ENCODE results near the gene ABCB6.
"Not testable (repeated sequence)": the region's sequence is repeated elsewhere in the genome, so short reads cannot be mapped to it uniquely, and the experiment has no call there.

ABCB6 gene

GRCh38 chr2:219218732-219219701, at the start of gene ABCB6:
Gene ABCB6, minus strand, starts transcription at chr2:219218958. Its CDS starts 285 bp downstream, at chr2:219218673.
- DNase-seq, result peak; percentile 90

GRCh38 chr2:219268294-219268693, 49.5 kb upstream of the ABCB6 start:
- no peak for DNase-seq

GRCh38 chr2:219266886-219267285, 48.1 kb upstream of the ABCB6 start:
- no peak for DNase-seq

GRCh38 chr2:219266232-219266631, 47.5 kb upstream of the ABCB6 start:
- no peak for DNase-seq

- DNase-seq, result no peak
These were observed 42.5 kb upstream of the ABCB6 start for GRCh38 chr2:219261024-219261855.

- not testable (repeated sequence) for DNase-seq
These were observed 40.2 kb upstream of the ABCB6 start for GRCh38 chr2:219258942-219259341.

GRCh38 chr2:219254590-219255201, 35.9 kb upstream of the ABCB6 start:
- DNase-seq, result no peak

GRCh38 chr2:219253753-219254589, 35.2 kb upstream of the ABCB6 start, which contains the start of gene TUBA4A:
Gene TUBA4A, minus strand, starts transcription at chr2:219253918. Its CDS starts 60 bp downstream, at chr2:219253858.
- DNase-seq, result peak; percentile 9

GRCh38 chr2:219252900-219253752, 34.4 kb upstream of the ABCB6 start, which contains the start of gene TUBA4B:
Gene TUBA4B, plus strand, starts transcription at chr2:219253243. Its CDS starts 165 bp downstream, at chr2:219253408.
- DNase-seq, result no peak

- DNase-seq, result no peak
These were observed 33.8 kb upstream of the ABCB6 start for GRCh38 chr2:219252570-219252899.

GRCh38 chr2:219252084-219252483, 33.3 kb upstream of the ABCB6 start:
- no peak for DNase-seq

GRCh38 chr2:219251656-219252055, 32.9 kb upstream of the ABCB6 start:
- no peak for DNase-seq

- no peak for DNase-seq
These were observed 31.5 kb upstream of the ABCB6 start for GRCh38 chr2:219250049-219250781.

- DNase-seq, result peak; percentile 25
These were observed 30.6 kb upstream of the ABCB6 start for GRCh38 chr2:219249203-219249980.

GRCh38 chr2:219248845-219249202, 30.1 kb upstream of the ABCB6 start:
- no peak for DNase-seq

- no peak for DNase-seq
These were observed 29.2 kb upstream of the ABCB6 start for GRCh38 chr2:219247678-219248642.

GRCh38 chr2:219246559-219246958, 27.8 kb upstream of the ABCB6 start:
- DNase-seq, result no peak

GRCh38 chr2:219245899-219246230, 27.1 kb upstream of the ABCB6 start:
- DNase-seq, result no peak

All from amniotic stem cell (primary cell).